A549 (cell line): ENCODE measurements around the gene MSANTD1. TPM values are rescaled to one million over a fixed set of nuclear protein-coding genes. Genes with fewer than 3 reads are reported as not detected.

Experiments used
- ATAC-seq, 2 experiments: fragments of 200-7000 bp in 1 of 2; fragments of >200 bp in 1 of 2; cut with Nextera tagmentation in 1 of 2; cut with Tn5 transposase in 1 of 2; 3 replicates each; pipeline versions ENCODE4 v1.8.0 to v1.9.1; 2018 to 2020; ENCODE audit warnings: mild to moderate bottlenecking in 1 of 2, moderate library complexity in 1 of 2
- CTCF ChIA-PET: fragments of 300-600 bp; sonication (Branson Sonifier 250); formaldehyde crosslinking; extraction: SDS; loops from one replicate; lab custom pipeline; 2021; ENCODE audit warnings: antibody characterized with exemption, inconsistent platforms; lab: Yijun Ruan, JAX
- POLR2A ChIA-PET: fragments of 350-600 bp; formaldehyde crosslinking; extraction: SDS; loops from one replicate; lab custom pipeline; 2021; ENCODE audit warnings: antibody characterized with exemption, inconsistent platforms; lab: Yijun Ruan, JAX
- DNase-seq, 2 experiments: peaks; one replicate each; pipeline versions ENCODE4 v3.0.0 to v3.0.0-alpha.2; 2011 to 2016; ENCODE audit warnings: low read depth in 1 of 2, low spot score in 1 of 2
- FAIRE-seq: peaks from 2 replicates; lab custom pipeline; 2011; peaks lifted over from hg19 to GRCh38; lab: Jason Lieb, UNC
- H3K27ac ChIP-seq, 2 experiments: fragments of >200 bp; sonication (Bioruptor Twin); formaldehyde crosslinking; 3 replicates each; pipeline ENCODE4 v1.5.1; 2016 to 2017
- H3K4me1 ChIP-seq: fragments of >200 bp; sonication (Bioruptor Twin); formaldehyde crosslinking; 3 replicates; pipeline ENCODE4 v1.6.1; 2016
- H3K4me2 ChIP-seq: fragments of >200 bp; sonication (Bioruptor Twin); formaldehyde crosslinking; 3 replicates; pipeline ENCODE4 v1.6.1; 2016
- H3K4me3 ChIP-seq: fragments of >200 bp; sonication (Bioruptor Twin); formaldehyde crosslinking; 3 replicates; pipeline ENCODE4 v1.5.1; 2016
- H3K9me3 ChIP-seq: fragments of >200 bp; sonication (Bioruptor Twin); formaldehyde crosslinking; 3 replicates; pipeline ENCODE4 v1.6.1; 2016
- ATOH8 ChIP-seq: fragments of 250-450 bp; sonication (Bioruptor Pico); IDR thresholded peaks from 2 replicates; pipeline ENCODE4 v1.5.0; 2020; ENCODE audit warnings: low read depth, mild to moderate bottlenecking, moderate library complexity
- EHMT2 ChIP-seq: fragments of 200-600 bp; sonication (generic); IDR thresholded peaks from 2 replicates; pipeline ENCODE4 v1.6.1; 2016; ENCODE audit warnings: antibody characterized with exemption, low read depth, mild to moderate bottlenecking, moderate library complexity
- FOSL2 ChIP-seq, 2 experiments: fragments of 450-650 bp in 1 of 2; fragments of >200 bp in 1 of 2; sonication (Bioruptor Twin) in 1 of 2; formaldehyde crosslinking; IDR thresholded peaks; 2 replicates each; pipeline versions ENCODE4 v1.5.0 to v1.6.1; 2016 to 2020; ENCODE audit warnings: mild to moderate bottlenecking in 1 of 2, moderate library complexity in 1 of 2
- GATA3 ChIP-seq: IDR thresholded peaks from 2 replicates; pipeline ENCODE4 v1.6.1; 2012; ENCODE audit warnings: borderline replicate concordance
- HDAC2 ChIP-seq: fragments of 200-600 bp; sonication (generic); IDR thresholded peaks from 2 replicates; pipeline ENCODE4 v1.6.1; 2016
- HOXA7 ChIP-seq: fragments of 250-450 bp; sonication (Bioruptor Pico); IDR thresholded peaks from 2 replicates; pipeline ENCODE4 v1.5.0; 2020; ENCODE audit warnings: mild to moderate bottlenecking, moderate library complexity
- HOXB13 ChIP-seq: fragments of 250-450 bp; sonication (Bioruptor Pico); IDR thresholded peaks from 2 replicates; pipeline ENCODE4 v1.5.0; 2020; ENCODE audit warnings: low read depth, mild to moderate bottlenecking, moderate library complexity
- JUN ChIP-seq, 2 experiments: fragments of >200 bp; sonication (Bioruptor Twin); formaldehyde crosslinking; IDR thresholded peaks; 2 replicates in 1 of 2; 3 replicates in 1 of 2; pipeline ENCODE4 v1.6.1; 2016 to 2017
- JUNB ChIP-seq: fragments of >200 bp; sonication (Bioruptor Twin); formaldehyde crosslinking; IDR thresholded peaks from 2 replicates; pipeline ENCODE4 v1.6.1; 2016
- MAFK ChIP-seq: fragments of 450-650 bp; IDR thresholded peaks from 2 replicates; pipeline ENCODE4 v1.6.1; 2014; ENCODE audit not compliant: partially characterized antibody
- MAZ ChIP-seq: fragments of 150-350 bp; IDR thresholded peaks from 2 replicates; pipeline ENCODE4 v1.6.1; 2014; ENCODE audit warnings: antibody characterized with exemption, low read depth, low read length, borderline replicate concordance
- MYC ChIP-seq: IDR thresholded peaks from 2 replicates; pipeline ENCODE4 v1.6.1; 2012; ENCODE audit warnings: mild to moderate bottlenecking, inconsistent platforms, low read length, improper control_type of control experiment, borderline replicate concordance
- NFE2L2 ChIP-seq: fragments of 150-350 bp; conservative IDR thresholded peaks from 2 replicates; pipeline ENCODE4 v1.6.1; 2014; ENCODE audit warnings: low read length
- NR3C1 ChIP-seq: fragments of >200 bp; sonication (Bioruptor Twin); formaldehyde crosslinking; IDR thresholded peaks from 3 replicates; pipeline ENCODE4 v1.6.1; 2017
- PHF8 ChIP-seq: fragments of 200-600 bp; sonication (generic); IDR thresholded peaks from 2 replicates; pipeline ENCODE4 v1.6.1; 2016; ENCODE audit warnings: low read depth, mild to moderate bottlenecking, antibody characterized with exemption, moderate library complexity, borderline replicate concordance
- RAD21 ChIP-seq, 2 experiments: fragments of >200 bp in 1 of 2; sonication (Bioruptor Twin) in 1 of 2; formaldehyde crosslinking in 1 of 2; IDR thresholded peaks in 1 of 2; conservative IDR thresholded peaks in 1 of 2; 2 replicates in 1 of 2; 3 replicates in 1 of 2; pipeline ENCODE4 v1.6.1; 2012 to 2018; ENCODE audit warnings: inconsistent platforms in 1 of 2
- RNF2 ChIP-seq: fragments of 200-600 bp; sonication (generic); IDR thresholded peaks from 2 replicates; pipeline ENCODE4 v1.6.1; 2016; ENCODE audit warnings: low read depth, mild to moderate bottlenecking, antibody characterized with exemption, moderate library complexity, borderline replicate concordance
- TP53 ChIP-seq: fragments of 250-450 bp; sonication (Bioruptor Pico); IDR thresholded peaks from 2 replicates; pipeline ENCODE4 v1.5.0; 2021; ENCODE audit warnings: mild to moderate bottlenecking, moderate library complexity
- ZSCAN20 ChIP-seq: fragments of 250-450 bp; sonication (Bioruptor Pico); IDR thresholded peaks from 2 replicates; pipeline ENCODE4 v1.8.0; 2022; ENCODE audit warnings: mild to moderate bottlenecking, moderate library complexity
- WGBS: methylation state at CpG from one replicate; pipeline ENCODE4 v1.1.6; 2017; ENCODE audit errors: missing lambda C conversion rate; 5-methylcytosine and 5-hydroxymethylcytosine counted together
- polyA plus RNA-seq, 4 experiments: library from polyadenylated mRNA; depleted of rRNA in 3 of 4; stranded (reverse); fragments of >200 nt; fragmentation: RNase III in 1 of 4; extraction: RNeasy Plus Mini Kit Qiagen cat#74134 plus additional on column Dnase treatment in 1 of 4; gene quantifications; 2 replicates in 3 of 4; 3 replicates in 1 of 4; pipeline ENCODE4 v1.2.3, GENCODE V29; 2011 to 2017
- TF ChIP-seq, protein P1 (sequence below): fragments of >200 bp; sonication (Bioruptor Twin); formaldehyde crosslinking; IDR thresholded peaks from 3 replicates; pipeline ENCODE4 v1.5.1; 2016
- TF ChIP-seq, protein P2 (sequence below): IDR thresholded peaks from 2 replicates; pipeline ENCODE4 v1.6.1; 2012; ENCODE audit warnings: low read depth, borderline replicate concordance
- TF ChIP-seq, protein P3 (sequence below): fragments of 200-600 bp; sonication (generic); IDR thresholded peaks from 2 replicates; pipeline ENCODE4 v1.6.1; 2016; ENCODE audit warnings: antibody characterized with exemption, mild to moderate bottlenecking, moderate library complexity
- TF ChIP-seq, protein P4 (sequence below): IDR thresholded peaks from 2 replicates; pipeline ENCODE4 v1.6.1; 2012

Gene MSANTD1
- polyA plus RNA-seq, 2 of the 4 experiments (the other 2 are of a cell fraction), result 0.08 to 0.12 TPM

- FAIRE-seq (no peak), ATAC-seq (no peak), DNase-seq (no peak)
- no peak for TF ChIP-seq PHF8
- TF ChIP-seq NR3C1, result no peak
- TF ChIP-seq MAFK, result no peak
- TF ChIP-seq HOXB13 (CRISPR knock-in tag), result no peak
- no peak for TF ChIP-seq HDAC2
- no peak for TF ChIP-seq ATOH8 (CRISPR knock-in tag)
- TF ChIP-seq, protein P1, sequence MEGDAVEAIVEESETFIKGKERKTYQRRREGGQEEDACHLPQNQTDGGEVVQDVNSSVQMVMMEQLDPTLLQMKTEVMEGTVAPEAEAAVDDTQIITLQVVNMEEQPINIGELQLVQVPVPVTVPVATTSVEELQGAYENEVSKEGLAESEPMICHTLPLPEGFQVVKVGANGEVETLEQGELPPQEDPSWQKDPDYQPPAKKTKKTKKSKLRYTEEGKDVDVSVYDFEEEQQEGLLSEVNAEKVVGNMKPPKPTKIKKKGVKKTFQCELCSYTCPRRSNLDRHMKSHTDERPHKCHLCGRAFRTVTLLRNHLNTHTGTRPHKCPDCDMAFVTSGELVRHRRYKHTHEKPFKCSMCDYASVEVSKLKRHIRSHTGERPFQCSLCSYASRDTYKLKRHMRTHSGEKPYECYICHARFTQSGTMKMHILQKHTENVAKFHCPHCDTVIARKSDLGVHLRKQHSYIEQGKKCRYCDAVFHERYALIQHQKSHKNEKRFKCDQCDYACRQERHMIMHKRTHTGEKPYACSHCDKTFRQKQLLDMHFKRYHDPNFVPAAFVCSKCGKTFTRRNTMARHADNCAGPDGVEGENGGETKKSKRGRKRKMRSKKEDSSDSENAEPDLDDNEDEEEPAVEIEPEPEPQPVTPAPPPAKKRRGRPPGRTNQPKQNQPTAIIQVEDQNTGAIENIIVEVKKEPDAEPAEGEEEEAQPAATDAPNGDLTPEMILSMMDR, result no peak
- Histone ChIP-seq H3K4me1 (no peaks in the 10 kb centered on the region), H3K4me3 (no peak overlapping the region), H3K27ac (no peak overlapping the region), H3K4me2 (no peak overlapping the region), H3K9me3 (no peaks in the 10 kb centered on the region)
- ChIA-PET POLR2A (no interaction called here), CTCF (interaction anchor here (1.1 kb wide), 1 partner anchor 12 kb away, joined by 5 read pairs; no protein-coding TSS in a partner anchor)
- 83% methylated on average over 21 of the region's 25 CpGs for WGBS
Observed at GRCh38 chr4:3269105-3269927, 20.4 kb downstream of the MSANTD1 start.

DNA sequence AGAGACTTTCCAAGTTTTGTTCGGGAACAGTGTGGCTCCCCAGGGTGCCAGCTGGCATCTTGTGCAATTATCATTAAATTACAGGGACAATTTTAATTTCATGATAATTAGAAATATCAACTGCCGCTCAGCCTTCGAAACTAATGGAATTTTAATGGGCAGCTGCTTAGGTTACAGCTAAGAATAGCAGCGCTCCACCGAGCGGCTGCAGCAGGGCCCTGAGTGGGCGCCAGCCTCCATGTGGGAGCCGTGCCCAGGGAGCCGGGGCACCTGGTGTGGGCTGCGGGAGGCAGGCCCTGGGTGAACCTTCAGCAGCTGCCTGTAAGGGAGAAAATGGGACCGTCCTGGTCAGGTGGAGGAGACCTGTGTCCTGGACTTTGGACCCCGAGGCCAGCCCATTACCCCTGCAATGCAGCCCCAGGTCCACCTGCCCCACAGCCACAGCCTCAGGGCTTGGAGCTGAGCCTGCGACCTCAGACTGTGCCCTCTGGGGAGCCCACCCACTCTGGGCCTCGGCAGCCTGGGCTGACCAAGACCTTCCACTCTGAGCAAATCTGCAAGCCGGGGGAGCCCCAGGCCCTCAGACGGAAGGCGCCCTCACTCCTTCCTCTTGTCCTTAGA is 21.1 kb downstream of the MSANTD1 start:
- no peak for ATAC-seq
- ChIA-PET POLR2A (no interaction called here), CTCF (interaction anchor here (1.1 kb wide), 1 partner anchor 13 kb away, joined by 5 read pairs; no protein-coding TSS in a partner anchor)
- 81% methylated on average over 13 of the region's 17 CpGs for WGBS
- no peak for FAIRE-seq
- no peak overlapping the region for H3K27ac ChIP-seq
- DNase-seq, result no peak
- H3K4me2 ChIP-seq, result no peak overlapping the region
- H3K4me1 ChIP-seq, result no peaks in the 10 kb centered on the region
- TF ChIP-seq GATA3 (no peak), FOSL2 (IDR thresholded peaks at IDR 0.05) (no peak), FOSL2 (CRISPR knock-in tag; IDR thresholded peaks at IDR 0.05) (no peak), JUN (IDR thresholded peaks at IDR 0.05) (no peak), HOXA7 (CRISPR knock-in tag) (no peak), RAD21 (conservative IDR thresholded peaks at IDR 0.05 in 1 of 2, IDR thresholded peaks at IDR 0.05 in 1 of 2) (no peak), RNF2 (no peak)
- TF ChIP-seq, protein P2, sequence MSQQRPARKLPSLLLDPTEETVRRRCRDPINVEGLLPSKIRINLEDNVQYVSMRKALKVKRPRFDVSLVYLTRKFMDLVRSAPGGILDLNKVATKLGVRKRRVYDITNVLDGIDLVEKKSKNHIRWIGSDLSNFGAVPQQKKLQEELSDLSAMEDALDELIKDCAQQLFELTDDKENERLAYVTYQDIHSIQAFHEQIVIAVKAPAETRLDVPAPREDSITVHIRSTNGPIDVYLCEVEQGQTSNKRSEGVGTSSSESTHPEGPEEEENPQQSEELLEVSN, result no peak
- no peak overlapping the region for H3K4me3 ChIP-seq
- no peaks in the 10 kb centered on the region for H3K9me3 ChIP-seq

DNA sequence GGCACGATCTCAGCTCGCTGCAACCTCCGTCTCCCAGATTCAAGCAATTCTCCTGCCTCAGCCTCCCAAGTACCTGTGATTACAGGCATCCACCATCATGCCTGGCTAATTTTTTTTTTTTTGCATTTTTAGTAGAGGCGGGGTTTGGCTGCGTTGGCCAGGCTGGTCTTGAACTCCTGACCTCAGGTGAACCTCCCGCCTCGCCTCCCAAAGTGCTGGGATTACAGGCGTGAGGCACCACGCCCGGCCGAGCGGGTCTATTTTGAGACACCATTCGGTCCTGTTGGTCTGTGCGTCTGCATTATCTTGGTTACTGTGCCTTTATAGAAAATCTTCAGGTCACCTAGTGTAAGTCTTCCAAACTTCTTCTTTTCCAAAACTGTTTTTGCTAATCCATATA is 22.2 kb downstream of the MSANTD1 start:
- DNase-seq, result no peak
- CTCF ChIA-PET, result interaction anchor here (0.6 kb wide), 1 partner anchor 158 kb away, joined by 4 read pairs; no protein-coding TSS in a partner anchor
- TF ChIP-seq NFE2L2, result no peak
- TF ChIP-seq TP53 (CRISPR knock-in tag), result no peak
- no peak for TF ChIP-seq JUNB
- TF ChIP-seq MYC, result no peak
- TF ChIP-seq ZSCAN20 (CRISPR knock-in tag), result no peak
- no peak for TF ChIP-seq MAZ
- TF ChIP-seq, protein P3, sequence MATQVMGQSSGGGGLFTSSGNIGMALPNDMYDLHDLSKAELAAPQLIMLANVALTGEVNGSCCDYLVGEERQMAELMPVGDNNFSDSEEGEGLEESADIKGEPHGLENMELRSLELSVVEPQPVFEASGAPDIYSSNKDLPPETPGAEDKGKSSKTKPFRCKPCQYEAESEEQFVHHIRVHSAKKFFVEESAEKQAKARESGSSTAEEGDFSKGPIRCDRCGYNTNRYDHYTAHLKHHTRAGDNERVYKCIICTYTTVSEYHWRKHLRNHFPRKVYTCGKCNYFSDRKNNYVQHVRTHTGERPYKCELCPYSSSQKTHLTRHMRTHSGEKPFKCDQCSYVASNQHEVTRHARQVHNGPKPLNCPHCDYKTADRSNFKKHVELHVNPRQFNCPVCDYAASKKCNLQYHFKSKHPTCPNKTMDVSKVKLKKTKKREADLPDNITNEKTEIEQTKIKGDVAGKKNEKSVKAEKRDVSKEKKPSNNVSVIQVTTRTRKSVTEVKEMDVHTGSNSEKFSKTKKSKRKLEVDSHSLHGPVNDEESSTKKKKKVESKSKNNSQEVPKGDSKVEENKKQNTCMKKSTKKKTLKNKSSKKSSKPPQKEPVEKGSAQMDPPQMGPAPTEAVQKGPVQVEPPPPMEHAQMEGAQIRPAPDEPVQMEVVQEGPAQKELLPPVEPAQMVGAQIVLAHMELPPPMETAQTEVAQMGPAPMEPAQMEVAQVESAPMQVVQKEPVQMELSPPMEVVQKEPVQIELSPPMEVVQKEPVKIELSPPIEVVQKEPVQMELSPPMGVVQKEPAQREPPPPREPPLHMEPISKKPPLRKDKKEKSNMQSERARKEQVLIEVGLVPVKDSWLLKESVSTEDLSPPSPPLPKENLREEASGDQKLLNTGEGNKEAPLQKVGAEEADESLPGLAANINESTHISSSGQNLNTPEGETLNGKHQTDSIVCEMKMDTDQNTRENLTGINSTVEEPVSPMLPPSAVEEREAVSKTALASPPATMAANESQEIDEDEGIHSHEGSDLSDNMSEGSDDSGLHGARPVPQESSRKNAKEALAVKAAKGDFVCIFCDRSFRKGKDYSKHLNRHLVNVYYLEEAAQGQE, result no peak
- no peak for TF ChIP-seq NR3C1
- TF ChIP-seq, protein P4, sequence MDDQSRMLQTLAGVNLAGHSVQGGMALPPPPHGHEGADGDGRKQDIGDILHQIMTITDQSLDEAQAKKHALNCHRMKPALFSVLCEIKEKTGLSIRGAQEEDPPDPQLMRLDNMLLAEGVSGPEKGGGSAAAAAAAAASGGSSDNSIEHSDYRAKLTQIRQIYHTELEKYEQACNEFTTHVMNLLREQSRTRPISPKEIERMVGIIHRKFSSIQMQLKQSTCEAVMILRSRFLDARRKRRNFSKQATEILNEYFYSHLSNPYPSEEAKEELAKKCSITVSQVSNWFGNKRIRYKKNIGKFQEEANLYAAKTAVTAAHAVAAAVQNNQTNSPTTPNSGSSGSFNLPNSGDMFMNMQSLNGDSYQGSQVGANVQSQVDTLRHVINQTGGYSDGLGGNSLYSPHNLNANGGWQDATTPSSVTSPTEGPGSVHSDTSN, result no peak
- no peak for TF ChIP-seq EHMT2
- POLR2A ChIA-PET, result no interaction called here
- no peak for ATAC-seq
- Histone ChIP-seq H3K4me2 (no peak overlapping the region), H3K4me1 (no peaks in the 10 kb centered on the region), H3K4me3 (no peak overlapping the region), H3K27ac (no peak overlapping the region), H3K9me3 (no peaks in the 10 kb centered on the region)
- WGBS, result 74% methylated on average over 14 of the region's 14 CpGs
- no peak for FAIRE-seq
